HepG2 (cell line): ENCODE results near the gene LZTR1. TPM values are rescaled to one million over a fixed set of nuclear protein-coding genes. Genes with fewer than 3 reads are reported as not detected.

Experiments
- BORCS8-MEF2B ChIP-seq: sonication (generic); formaldehyde crosslinking; IDR thresholded peaks from 2 replicates; pipeline ENCODE4 v1.8.0; 2022; ENCODE audit warnings: mild to moderate bottlenecking, missing genetic modification reagents
- CREBL2 ChIP-seq: sonication (generic); formaldehyde crosslinking; IDR thresholded peaks from 2 replicates; pipeline ENCODE4 v1.8.1; 2023; ENCODE audit warnings: missing genetic modification reagents, mild to moderate bottlenecking, borderline replicate concordance
- NCOA5 ChIP-seq: sonication (generic); formaldehyde crosslinking; IDR thresholded peaks from 2 replicates; pipeline ENCODE4 v1.4.0; 2020; ENCODE audit warnings: missing genetic modification reagents
- NFAT5 ChIP-seq: sonication (generic); formaldehyde crosslinking; IDR thresholded peaks from 2 replicates; pipeline ENCODE4 v1.4.0; 2020; ENCODE audit warnings: missing genetic modification reagents
- SALL1 ChIP-seq: sonication (generic); formaldehyde crosslinking; IDR thresholded peaks from 2 replicates; pipeline ENCODE4 v1.8.0; 2022; ENCODE audit warnings: mild to moderate bottlenecking, missing genetic modification reagents
- THAP11 ChIP-seq: IDR thresholded peaks from 2 replicates; pipeline ENCODE4 v1.6.1; 2016; ENCODE audit warnings: missing biosample characterization, missing genetic modification reagents
- THRA ChIP-seq: sonication (generic); formaldehyde crosslinking; IDR thresholded peaks from 2 replicates; pipeline ENCODE4 v1.4.0; 2020; ENCODE audit warnings: missing genetic modification reagents, borderline replicate concordance
- ZBTB38 ChIP-seq: sonication (generic); formaldehyde crosslinking; IDR thresholded peaks from 2 replicates; pipeline ENCODE4 v1.5.1; 2020; ENCODE audit warnings: mild to moderate bottlenecking, missing genetic modification reagents
- ZFAT ChIP-seq: sonication (generic); formaldehyde crosslinking; conservative IDR thresholded peaks from 2 replicates; pipeline ENCODE4 v1.8.1; 2023; ENCODE audit warnings: missing genetic modification reagents, inconsistent platforms
- ZHX2 ChIP-seq, 2 experiments: sonication (generic) in 1 of 2; formaldehyde crosslinking in 1 of 2; IDR thresholded peaks; 2 replicates each; pipeline versions ENCODE4 v1.6.1 to v1.9.0; 2014 to 2022; ENCODE audit warnings: antibody characterized with exemption in 1 of 2, borderline replicate concordance in 1 of 2, inconsistent platforms in 1 of 2, low read depth in 1 of 2, missing genetic modification reagents in 1 of 2
- ZMAT5 ChIP-seq: sonication (generic); formaldehyde crosslinking; IDR thresholded peaks from 2 replicates; pipeline ENCODE4 v1.5.0; 2020; ENCODE audit warnings: mild to moderate bottlenecking, low read depth, missing genetic modification reagents, borderline replicate concordance
- ZNF567 ChIP-seq: sonication (generic); formaldehyde crosslinking; IDR thresholded peaks from 2 replicates; pipeline ENCODE4 v1.8.1; 2023; ENCODE audit warnings: mild to moderate bottlenecking, missing genetic modification reagents, borderline replicate concordance
- polyA plus RNA-seq, 8 experiments: library from polyadenylated mRNA; depleted of rRNA in 3 of 8; stranded (reverse) in 7 of 8; unstranded in 1 of 8; fragments of >200 nt; fragmentation: Illumina TruSeq in 4 of 8; extraction: Trizol in 4 of 8; gene quantifications; 2 replicates each; pipeline versions ENCODE4 v1.2.1 to v1.2.3, GENCODE V29; 2011 to 2016; ENCODE audit warnings: low read depth in 4 of 8, missing spikeins in 1 of 8, mixed read lengths in 1 of 8; ENCODE audit not compliant: insufficient read depth in 1 of 8
- total RNA-seq, 5 experiments: library from RNA; depleted of rRNA; stranded (reverse); fragments of >200 nt; fragmentation: Illumina TruSeq; extraction: Trizol; gene quantifications; 2 replicates each; pipeline ENCODE4 v1.2.3, GENCODE V29; 2016; ENCODE audit warnings: low read depth in 1 of 5

LZTR1 gene
- total and polyA plus RNA-seq, 2 of the 13 experiments (the other 11 are each of a cell fraction or from before 2014, with no cell fraction given), result 21.8 to 22.4 TPM

GRCh38 chr22:20952544-20953341 lies 29.4 kb upstream of the LZTR1 start (continued):
- TF ChIP-seq CREBL2 (CRISPR knock-in tag) (no peak), THRA (CRISPR knock-in tag) (peak; percentile 17; the same call in 1 of the 2 replicates), NFAT5 (no peak), SALL1 (CRISPR knock-in tag) (peak; percentile 88), ZNF567 (CRISPR knock-in tag) (0 out of 2 replicates have a peak, but pooled peaks have one; percentile 37), THAP11 (CRISPR knock-in tag) (peak; percentile 40), NCOA5 (CRISPR knock-in tag) (no peak), ZMAT5 (CRISPR knock-in tag) (no peak), ZHX2 (IDR thresholded peaks at IDR 0.05; ENCODE audit: low read depth) (peak; percentile 55), ZHX2 (CRISPR knock-in tag; IDR thresholded peaks at IDR 0.05; ENCODE audit: borderline replicate concordance) (no peak), BORCS8-MEF2B (CRISPR knock-in tag) (no peak), ZFAT (no peak), ZBTB38 (CRISPR knock-in tag) (peak; percentile 89)
